Caki2 (cell line): Measurements from ENCODE around the gene MGAT5. TPM values are rescaled to one million over a fixed set of nuclear protein-coding genes. Genes with fewer than 3 reads are reported as not detected.
"Not testable (repeated sequence)": the region's sequence is repeated elsewhere in the genome, so short reads cannot be mapped to it uniquely, and the experiment has no call there.

Experiments used
- DNase-seq: peaks from one replicate; pipeline ENCODE4 v3.0.0-alpha.2; 2015; ENCODE audit warnings: low read depth
- in situ Hi-C: cut with HindIII; loops from 2 replicates; pipeline ENCODE4 v1.10.0; 2016; ENCODE audit warnings: low sequenced_read_pairs, low pct_unique_long_range_greater_than_20kb, mixed read lengths
- total RNA-seq: library from RNA; depleted of rRNA; stranded (reverse); fragments of >200 nt; shearing (Covaris generic); gene quantifications from 2 replicates; pipeline ENCODE4 v1.2.3, GENCODE V29; 2014; ENCODE audit warnings: low replicate concordance

The MGAT5 gene
- total RNA-seq, 1 experiment from 2014 or later, result 28.5 TPM

DNA sequence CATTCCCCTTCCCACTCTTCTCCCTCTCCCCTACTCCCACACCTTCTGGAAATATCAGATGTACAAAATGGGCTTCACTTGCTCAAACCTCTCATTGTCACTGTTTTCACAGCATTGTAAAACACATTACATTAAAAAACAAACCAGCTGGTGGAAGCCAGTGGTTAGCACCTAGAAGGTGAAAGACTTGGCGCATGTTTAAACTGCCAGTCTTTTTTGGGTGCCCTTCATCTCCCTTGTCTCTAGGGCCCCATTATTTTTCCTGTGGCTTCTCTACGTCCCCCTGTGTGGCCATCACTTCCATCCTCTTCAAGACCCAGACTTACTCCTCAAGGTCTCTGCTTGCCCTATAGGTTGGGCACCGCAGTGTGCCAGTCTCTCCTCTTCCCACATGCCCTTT lies 34.9 kb downstream of the MGAT5 start:
- DNase-seq, result no peak
- in situ Hi-C loops, result no loop called here

DNA sequence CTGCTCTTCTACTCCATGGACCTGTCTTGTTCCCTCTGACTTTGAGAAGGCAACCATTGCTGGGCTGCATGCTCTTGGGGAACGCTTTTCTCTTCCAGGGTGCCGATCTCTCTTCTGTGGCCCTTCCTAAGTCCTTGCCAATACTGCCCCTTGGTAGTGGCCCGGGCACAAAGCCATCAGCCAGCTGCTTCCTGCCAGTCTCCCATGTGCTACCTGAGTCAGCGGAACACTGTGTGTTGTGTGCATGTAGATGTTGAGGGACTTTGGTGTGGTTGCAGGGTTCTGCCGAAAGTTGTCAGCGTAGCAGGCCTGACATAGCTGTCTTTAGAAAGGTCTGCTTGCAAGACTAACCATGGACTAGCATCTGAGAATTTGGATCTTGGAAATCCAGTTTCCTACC lies 35.4 kb downstream of the MGAT5 start:
- in situ Hi-C loops, result no loop called here
- no peak for DNase-seq

DNA sequence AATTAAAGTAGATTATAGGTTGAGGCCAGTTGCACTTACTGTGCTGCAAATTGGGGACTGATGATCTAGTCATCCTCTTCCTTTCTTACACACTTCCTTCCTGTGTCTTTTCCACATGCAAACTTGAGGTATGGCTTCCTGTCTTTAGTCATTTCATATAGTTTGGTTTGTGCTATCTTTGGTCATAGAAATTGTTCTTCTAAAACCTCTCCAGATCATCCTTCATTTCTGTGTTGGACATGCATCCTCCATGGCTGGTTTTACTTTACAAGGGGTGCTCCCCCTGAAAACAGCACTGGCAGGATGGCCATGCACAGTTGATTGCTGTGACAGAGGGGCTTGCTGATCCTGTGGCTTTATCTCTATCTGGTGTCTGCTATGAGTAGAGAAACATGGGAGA lies 36.5 kb downstream of the MGAT5 start:
- in situ Hi-C loops, result no loop called here
- no peak for DNase-seq

DNA sequence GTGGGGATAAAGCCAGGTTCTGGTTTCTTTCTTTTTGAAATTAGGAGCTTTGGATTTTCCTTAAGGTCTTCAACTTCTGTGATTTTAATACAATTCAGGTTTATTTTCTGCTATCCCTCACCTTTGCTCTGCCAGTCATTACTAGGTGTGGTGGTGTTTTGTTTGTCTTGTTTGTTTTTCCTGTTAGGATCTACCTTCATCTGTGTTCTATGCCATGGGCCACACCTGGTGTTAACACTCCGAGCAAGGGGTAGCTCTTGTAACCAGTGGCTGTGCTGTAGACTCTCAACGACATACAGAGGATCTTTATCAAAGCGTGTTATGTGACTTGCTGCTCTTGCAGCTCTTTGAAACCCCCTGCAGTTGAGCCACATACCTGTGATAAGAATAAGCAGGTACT lies 38.6 kb downstream of the MGAT5 start:
- DNase-seq, result no peak
- in situ Hi-C loops, result no loop called here

DNA sequence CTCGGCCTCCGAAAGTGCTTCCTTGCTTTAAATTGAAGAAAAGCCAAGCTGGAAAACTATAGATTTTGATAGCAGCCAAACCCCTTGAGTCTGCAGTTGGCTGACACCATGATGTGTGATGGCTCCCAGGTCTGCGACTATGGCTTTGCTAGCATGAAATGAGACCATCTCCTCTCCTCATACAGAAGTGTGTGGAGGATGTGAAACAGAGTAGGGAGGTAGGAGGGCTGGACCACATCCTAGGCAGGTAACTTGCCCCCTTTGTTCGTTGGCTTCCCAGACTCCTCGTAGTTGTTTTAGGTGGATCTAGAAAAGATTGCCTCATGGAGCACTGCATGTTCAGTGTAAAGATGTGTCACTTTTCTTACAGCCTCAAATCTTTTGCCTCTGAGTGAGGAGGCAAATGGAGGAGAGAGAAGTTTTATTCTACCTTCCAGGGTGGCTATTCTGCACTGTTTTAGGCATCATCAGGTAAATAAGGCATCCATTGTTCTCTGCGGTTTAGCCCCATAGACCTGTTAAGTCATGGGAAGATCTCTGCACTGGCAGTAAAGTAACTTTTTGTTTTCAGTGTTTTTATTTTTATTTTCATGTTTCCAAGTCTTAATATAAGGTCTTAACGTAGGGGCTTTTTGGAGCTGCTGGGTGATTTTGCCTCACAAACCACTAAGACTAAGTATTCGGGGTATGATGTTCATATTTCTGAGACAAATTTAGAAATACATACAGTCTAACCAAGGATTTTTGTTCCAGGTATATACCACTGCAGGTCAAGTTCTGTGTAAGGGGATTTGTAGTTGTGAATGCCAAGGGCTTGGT lies 40.1 kb downstream of the MGAT5 start:
- in situ Hi-C loops, result no loop called here
- DNase-seq, result no peak

DNA sequence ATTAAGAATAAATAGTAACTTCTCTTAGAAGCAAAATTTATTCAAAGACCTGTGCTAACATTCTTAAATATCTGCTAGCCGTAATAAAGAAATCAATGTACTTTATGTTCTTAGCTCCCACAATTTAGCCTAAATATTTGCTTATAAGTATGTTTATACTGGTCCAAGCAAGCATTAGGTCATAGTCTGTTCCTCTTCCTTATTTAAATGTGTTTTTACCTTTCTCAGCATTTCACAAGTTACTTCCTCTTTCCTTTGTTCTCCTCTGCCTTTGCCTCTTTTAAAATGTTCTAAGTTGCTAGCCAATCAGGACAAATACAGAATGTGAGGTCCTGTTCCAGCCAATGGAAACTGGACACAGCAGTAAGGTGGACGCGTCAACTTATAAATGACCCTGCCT lies 40.7 kb downstream of the MGAT5 start:
- in situ Hi-C loops, DNase-seq: not testable (repeated sequence)

DNA sequence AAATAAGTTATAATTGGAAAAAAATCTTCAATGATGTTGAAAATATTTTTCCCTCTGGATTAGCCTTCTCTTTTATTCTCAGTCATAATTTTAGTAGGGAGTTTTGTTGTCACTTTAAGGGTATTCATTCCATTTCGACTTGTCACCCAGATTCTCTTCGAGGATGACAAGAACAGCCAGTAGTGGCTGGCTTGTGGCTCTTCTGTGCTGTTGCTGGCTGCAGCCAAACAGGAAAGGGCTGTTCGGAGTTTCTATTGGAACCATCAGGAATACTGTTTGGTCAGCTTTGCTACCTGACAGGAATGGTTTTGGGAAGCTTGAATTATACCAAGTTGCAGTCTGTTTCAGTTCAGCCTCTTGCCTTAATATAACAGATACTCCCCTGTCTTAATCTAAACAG lies 41.6 kb downstream of the MGAT5 start:
- DNase-seq, result no peak
- in situ Hi-C loops, result no loop called here

DNA sequence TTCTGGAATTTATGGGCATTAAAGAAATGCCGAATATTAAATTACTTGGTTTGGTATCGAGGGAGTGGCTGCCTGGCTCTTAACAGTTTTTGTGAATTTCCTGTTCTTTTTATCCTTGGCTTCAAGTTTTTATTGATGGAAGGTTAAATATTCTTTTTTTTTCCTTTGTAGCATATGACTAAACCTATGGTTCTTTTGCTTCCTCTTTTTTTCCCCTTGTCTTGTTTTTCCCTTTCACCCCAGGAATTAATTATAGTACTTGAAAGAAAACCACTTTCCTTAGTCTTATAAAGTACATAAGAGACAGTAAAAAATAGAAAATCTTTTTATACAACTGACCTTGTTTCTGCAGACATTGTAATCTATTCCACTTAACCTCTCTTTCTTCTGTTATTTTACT lies 42.4 kb downstream of the MGAT5 start:
- no peak for DNase-seq
- in situ Hi-C loops, result no loop called here

DNA sequence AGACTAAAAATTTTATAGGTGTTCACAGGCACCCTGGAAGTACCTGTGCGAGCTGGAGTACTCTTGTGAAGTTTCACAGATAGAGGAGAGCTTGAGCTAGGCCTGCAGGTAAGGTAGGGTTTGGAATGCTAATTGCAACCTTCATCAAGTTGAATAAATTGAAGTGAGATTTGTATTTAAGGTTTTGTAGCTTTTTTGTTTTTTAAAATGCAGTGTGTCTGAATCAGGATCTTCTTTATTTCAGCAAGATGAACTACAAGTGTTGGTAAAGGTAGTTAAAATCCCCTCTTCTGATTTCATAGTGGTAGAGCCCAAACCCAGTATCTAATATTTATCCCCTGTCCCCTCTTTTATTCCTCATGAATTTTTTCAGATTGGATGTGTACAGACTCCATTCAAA lies 45.5 kb downstream of the MGAT5 start:
- DNase-seq, result no peak
- in situ Hi-C loops, result no loop called here

DNA sequence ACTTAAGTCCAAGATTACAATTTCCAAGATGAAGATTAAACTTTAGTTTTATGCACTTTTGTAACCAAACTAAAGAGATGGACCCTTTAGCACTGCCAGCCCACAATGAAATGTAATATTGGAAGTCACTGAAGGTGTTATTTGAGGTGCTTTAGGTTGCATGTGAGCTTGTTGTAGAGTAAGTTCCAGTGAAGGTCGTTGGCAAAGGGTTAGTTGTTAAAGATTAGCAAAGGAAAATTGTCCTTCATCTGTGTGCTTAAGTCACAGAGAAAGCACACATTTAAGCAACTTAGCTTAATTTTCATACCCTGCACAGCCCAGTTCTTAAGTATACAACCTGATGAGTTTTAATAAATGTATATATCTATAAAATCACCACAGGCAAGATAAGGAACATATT lies 46.7 kb downstream of the MGAT5 start:
- no peak for DNase-seq
- in situ Hi-C loops, result no loop called here

DNA sequence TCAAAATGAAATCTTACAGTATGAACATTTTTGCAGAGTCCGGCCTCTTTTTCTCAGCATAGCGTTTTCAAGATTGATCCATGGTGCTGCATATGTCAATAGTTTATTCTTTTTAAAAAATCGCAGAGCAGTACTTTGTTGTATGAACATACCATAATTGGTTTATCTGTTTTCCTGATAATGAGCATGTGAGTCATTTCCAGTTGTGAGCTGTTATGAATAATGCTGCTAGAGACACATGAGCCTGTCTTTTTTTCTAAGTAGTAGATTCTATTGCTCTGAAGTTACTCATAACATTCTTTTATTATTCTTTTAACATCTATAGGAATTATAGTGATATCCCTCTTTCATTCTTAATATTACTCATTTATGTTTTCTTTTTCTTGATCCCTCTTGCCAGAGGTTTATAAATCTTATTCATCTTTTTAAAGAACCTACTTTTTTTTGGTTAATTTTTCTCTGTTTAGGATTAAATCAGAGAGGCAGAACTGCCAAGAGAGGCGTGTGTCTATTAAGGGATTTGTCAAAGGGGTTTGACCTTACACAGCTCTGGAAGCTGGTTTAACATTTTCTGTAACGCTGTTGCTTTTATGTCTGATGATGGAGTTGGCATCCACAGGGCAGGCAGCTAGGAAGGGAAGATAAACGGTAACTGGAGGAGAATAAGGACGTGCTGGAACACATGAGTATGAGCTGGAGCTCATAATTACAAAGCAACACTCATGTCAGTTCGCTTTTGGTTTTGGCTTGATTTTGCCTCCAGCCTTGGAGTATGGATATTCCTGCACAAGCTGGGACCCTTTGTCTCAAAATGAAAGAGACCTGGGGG lies 47.4 kb downstream of the MGAT5 start:
- no peak for DNase-seq
- in situ Hi-C loops, result no loop called here

DNA sequence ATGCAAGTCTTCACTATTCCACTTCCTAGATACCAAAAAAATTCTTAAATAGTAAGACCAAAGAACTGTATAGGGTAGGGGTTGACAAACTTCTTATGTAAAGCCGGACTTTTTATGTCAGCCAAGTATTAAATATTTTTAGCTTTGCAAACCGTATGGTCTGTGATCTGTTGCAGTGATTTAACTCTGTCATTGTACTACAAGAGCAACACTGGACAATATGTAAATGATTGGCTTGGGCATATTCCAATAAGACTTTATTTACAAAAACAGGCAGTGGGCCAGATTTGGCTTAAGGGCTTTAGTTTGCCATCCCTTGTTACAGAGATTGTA lies 48.0 kb downstream of the MGAT5 start:
- in situ Hi-C loops, result no loop called here
- DNase-seq, result no peak

DNA sequence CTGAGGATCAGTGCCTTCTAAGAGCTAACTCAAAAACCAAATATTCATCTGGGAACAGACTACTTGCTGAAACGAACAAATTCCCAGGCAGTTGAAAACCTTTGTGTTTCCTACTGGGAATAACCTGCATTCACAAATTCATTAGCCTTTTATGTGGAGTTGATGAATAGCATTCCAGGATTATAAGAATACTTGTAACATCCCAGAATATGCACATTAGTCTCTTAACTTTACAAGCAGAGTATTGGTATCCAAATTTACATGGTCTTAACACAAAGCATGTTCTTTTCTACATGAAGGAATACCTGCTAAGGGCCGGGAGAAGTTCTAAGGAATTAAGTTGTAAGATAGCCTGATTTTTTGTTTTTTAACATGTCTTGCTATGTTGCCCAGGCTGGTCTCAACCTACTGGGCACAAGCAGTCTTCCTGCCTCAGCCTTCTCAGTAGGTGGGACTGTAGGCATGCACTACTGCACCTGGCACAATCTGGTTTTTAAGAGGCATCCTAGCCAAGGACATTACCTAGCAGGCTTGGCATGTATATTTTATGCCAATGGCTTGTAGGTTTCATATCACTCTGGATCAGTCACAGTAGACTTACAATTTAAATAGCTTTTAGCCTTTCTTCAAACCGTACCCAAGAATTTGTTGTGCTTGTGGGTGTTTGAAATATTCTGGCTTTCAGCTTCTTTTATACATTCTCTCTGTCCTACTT lies 50.7 kb downstream of the MGAT5 start:
- in situ Hi-C loops, result no loop called here
- no peak for DNase-seq

DNA sequence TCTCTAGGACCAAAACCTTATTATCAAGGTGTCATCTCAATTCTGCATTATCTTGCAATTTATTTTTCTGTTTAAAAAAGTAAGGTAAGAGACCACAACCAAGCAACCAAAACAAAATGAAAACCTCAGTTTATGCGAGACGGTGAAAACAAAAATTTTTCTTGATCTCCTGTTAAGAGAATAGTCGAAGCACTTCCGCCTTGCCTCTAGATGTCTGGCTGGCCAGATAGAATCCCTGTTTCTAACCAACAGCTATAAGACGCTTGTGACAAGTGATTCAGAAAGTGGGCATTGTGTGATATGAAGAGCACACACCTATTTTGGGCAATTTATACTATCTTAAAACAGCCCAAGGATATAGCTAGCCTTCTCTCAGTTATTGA lies 51.2 kb downstream of the MGAT5 start:
- no peak for DNase-seq
- in situ Hi-C loops, result no loop called here

DNA sequence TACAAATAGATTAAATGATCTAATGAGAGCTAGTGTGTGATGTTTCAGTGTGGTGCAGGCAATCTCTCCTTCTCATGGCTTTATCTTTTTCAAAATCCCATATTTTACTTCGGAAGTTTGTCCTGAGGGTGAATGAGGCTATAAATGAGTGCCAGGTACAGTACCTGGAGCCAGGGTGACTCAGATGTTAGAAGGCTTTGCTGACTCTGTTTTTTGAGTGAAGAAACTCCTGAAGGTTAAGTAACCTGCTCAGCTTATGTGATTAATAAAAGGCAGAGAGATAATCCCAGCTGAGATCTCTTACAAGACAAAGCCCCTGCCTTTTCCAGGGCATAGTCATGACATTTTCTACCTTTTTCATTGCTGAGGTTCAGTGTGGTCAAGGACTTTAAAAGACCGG lies 52.6 kb downstream of the MGAT5 start:
- in situ Hi-C loops, result no loop called here
- no peak for DNase-seq

DNA sequence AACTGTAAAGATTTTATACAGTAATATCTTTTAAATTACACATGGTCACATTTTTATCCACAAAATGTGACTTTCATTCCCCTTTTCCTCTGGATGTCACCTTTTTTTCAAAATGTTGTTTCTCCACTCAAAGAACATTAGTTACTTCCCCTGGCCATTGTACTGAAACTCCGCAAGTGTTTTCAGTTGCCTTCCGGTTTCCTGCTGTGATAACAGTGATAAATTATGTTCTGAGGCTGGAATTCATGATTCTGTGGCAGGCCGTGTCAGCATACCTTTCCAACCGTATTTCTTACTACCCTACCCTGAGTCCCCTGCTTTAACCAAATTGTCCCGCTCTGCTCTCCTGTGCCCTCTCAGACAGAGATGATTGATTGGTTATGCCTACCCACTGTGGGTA lies 53.5 kb downstream of the MGAT5 start:
- in situ Hi-C loops, result no loop called here
- no peak for DNase-seq

DNA sequence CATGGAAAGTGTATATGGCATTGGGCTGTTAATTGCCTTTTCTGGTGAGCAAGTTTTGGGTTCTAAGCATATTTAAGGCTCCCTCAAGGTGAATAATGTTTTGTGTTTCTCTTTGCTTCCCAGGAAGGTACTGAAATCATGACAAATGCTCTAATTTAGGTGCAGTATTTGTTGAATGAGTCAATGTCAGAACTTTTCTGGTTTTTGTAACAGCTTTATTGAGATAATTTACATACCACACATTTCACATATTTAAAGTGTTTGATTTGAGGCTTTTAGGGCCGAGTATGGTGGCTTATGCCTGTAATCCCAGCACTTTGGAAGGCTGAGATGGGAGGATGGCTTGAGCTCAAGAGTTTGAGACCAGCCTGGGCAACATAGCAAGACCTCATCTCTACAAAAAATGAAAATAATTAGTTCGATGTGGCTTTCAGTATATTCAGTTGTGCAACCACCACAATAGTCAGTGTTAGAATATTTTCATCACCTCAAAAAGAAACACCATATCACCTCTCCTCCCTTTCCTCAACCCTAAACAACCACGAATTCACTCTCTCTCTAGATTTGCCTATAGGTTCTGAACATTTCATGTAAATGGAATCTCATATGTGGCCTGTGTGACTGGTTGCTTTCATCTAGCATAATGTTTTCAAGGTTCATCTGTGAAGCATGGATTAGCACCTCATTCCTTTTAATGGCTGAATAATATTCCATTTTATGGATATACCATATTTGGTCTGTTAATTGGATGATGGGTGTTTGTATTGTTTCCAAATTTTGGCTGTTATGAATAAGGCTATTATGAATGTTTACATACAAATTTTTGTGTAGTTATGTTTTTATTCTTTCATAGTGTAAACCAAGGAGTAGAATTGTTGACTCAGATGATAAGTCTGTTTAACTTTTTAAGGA lies 54.9 kb downstream of the MGAT5 start:
- in situ Hi-C loops, result no loop called here
- no peak for DNase-seq
